PFSK-1 (cell line): Measurements from ENCODE around the gene AZI2.

ENCODE experiments used
- REST ChIP-seq, 2 experiments: IDR thresholded peaks; 2 replicates each; pipeline versions ENCODE4 v1.6.1 to v1.8.0; 2011 to 2012; ENCODE audit warnings: low read depth in 2 of 2, low read length in 2 of 2, control low read depth in 1 of 2, inconsistent platforms in 1 of 2, mild to moderate bottlenecking in 1 of 2, moderate library complexity in 1 of 2; ENCODE audit not compliant: insufficient read depth in 1 of 2
- SIN3A ChIP-seq: IDR thresholded peaks from 2 replicates; pipeline ENCODE4 v1.6.1; 2012; ENCODE audit warnings: mild to moderate bottlenecking, low read length, moderate library complexity, borderline replicate concordance; ENCODE audit not compliant: insufficient read depth

GRCh38 chr3:28295898-28296490 lies 52.6 kb downstream of the AZI2 start:
- no peak for TF ChIP-seq REST (IDR thresholded peaks at IDR 0.05; ENCODE audit: insufficient read depth in 1 of 2, low read depth in 2 of 2, low read length in 2 of 2)
- TF ChIP-seq SIN3A, result no peak
